HG03460 (cell line): Measurements from ENCODE around the gene ABHD3.
"Not testable (repeated sequence)": the region's sequence is repeated elsewhere in the genome, so short reads cannot be mapped to it uniquely, and the experiment has no call there.

Experiments used
- ATAC-seq: cut with Tn5 transposase; IDR thresholded peaks from one replicate; pipeline ENCODE4 v1.9.1; 2021; ENCODE audit not compliant: unreplicated experiment

ABHD3 gene

DNA sequence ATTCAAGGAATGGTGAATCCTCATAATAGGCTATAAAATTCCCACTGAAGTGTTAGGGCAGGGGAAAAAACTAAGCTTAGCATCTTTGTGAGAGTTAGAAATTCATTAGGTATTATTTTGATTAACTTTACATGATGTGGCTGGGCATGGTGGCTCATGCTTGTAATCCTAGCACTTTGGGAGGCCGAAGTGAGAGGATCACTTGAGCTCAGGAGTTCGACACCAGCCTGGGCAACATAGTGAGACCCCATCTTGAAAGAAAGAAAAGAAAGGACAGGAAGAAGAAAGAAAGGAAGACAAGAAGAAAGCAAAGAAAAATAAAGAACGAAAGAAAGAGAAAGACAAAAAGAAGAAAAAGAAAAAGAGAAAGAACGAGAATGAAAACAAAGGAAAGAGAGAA lies 52.5 kb downstream of the ABHD3 start:
- no peak for ATAC-seq

DNA sequence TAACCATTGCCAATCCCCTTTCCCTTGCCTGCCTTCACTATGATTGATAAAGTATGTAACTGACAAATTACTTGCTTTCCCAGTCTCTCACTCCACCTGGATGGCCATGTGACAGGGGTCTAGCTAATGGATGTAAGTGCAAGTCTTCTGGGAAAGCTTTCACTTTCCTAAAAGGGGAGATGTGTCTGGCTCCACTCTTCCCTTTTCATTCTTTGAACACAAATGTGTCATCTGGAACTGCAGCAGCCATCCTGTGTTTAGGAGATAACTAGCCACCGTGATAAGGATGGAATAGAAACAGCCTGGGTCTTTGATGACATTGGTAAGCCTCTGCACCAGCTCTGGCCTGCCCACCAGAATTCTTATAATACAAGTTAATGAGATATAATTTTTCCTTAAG lies 54.3 kb downstream of the ABHD3 start:
- ATAC-seq: no peak

DNA sequence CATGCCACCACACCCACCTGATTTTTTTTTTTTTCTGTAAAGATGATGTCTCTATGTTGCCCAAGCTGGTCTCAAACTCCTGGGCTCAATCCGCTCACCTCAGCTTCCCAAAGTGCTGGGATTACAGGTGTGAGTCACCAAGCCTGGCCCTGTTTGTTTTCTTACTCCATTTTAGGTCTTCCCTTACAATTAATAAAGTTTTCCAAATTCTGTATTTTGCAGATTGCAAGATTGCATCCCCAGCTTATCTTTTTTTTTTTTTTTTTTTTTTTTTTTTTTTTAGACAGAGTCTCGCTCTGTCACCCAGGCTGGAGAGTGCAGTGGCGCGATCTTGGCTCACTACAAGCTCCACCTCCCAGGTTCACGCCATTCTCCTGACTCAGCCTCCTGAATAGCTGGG lies 64.2 kb downstream of the ABHD3 start:
- ATAC-seq: not testable (repeated sequence)

DNA sequence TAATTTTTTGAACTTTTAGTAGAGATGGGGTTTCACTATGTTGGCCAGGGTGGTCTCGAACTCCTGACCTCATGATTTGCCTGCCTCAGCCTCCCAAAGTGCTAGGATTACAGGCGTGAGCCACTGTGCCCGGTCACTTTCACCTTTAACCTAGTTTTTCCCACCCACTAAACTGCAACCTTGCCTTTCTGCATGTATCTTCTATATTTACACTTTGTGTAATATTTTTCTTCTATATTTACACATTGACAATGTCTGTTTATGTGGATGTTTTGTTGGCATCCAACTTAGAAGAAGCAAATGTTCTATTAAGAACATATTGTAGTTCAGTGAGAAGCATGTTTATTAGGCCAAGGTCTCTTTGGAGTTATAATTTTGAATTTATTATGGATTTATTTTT lies 65.8 kb downstream of the ABHD3 start:
- ATAC-seq: no peak

DNA sequence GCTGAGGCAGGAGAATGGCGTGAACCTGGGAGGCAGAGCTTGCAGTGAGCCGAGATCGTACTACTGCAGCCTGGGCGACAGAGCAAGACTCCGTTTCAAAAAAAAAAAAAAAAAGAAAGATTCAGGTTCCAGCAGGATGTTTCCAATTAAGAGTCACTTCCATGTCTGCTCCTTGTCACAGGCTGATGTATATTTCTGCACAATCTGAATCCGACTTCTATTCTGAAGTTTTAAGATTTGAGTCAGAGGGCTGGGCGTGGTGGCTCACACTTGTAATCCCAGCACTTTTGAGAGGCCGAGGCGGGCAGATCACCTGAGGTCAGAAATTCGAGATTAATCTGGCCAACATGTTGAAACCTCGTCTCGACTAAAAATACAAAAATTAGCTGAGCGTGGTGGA lies 67.8 kb downstream of the ABHD3 start:
- no peak for ATAC-seq

DNA sequence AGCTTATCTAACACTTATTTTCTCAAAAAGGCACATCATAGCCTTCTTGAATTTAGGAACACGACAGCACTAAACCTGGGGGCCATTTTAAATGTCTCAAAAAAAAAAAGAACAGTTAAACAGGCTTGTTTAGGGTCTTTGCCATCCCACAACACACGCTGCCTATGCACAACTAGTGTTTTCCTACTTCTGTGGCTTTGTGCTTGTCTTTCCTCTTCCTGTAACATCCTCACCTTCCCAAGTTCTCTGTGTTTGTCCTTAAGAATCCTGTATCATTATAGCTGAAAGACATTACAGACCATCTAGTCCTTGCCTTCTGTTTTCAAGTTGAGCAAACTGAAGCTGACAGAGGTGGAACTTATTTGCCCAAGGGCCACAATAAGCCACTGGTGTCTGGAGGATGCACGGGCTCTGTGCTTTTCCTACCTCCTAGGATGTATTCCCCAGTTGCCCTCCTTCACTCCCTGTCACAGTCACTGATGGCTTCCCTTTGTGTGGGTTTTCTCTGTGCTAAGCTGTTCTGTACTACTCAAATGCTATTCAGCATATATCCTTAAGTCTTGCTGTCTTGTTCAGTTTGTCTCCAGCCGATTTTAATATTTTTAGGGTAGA lies 69.9 kb downstream of the ABHD3 start:
- no peak for ATAC-seq

DNA sequence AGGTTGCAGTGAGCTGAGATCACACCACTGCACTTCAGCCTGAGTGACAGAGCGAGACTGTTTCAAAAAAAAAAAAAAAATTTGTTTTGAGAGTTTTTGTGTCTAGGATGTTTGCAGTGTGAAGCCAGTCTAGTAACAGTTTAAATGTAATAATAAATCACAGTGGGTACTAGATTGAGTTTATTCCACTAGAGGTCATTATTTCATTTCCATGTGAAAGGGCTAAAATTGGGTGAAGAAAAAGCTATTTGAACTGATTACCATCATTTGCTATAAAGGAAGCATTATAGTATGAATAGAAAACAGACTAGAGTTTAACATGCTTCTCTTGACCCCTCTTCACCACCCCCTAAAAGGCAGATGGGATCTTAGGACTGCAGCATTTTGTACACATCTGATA lies 72.2 kb downstream of the ABHD3 start:
- no peak for ATAC-seq

DNA sequence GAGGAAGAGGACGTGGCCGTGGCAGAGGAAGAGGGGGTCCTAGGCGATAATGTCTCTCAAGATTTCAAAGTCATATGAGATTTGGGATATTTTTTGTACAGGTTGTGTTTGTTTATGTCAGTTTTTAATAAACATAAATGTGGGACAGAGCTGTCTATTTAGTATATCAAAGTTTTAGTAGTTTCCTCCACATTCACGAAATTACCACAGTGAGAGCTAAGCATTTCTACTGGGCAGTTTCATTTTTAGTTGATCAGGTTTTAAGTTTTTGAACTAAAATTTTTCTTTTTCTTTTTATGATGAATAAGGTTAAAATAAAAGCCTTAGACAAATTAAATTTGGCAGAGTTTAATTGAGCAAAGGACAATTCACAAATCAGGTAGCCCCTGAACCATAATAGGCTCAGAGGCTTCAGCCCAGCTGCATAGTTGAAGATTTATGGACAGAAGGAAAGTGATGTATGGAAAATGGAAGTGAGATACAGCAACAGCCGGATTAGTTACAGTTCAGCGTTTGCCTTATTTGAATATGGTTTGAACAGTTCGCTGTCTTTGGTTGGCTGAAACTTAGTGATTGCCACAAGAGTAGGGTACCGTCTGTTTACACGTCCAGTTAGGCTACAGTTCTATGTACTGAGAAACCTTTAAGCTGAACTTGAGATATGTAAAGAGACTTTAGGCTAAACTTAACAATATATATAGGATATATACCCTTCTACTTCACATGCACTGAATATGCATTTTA lies 75.3 kb downstream of the ABHD3 start:
- ATAC-seq: peak; percentile 91

DNA sequence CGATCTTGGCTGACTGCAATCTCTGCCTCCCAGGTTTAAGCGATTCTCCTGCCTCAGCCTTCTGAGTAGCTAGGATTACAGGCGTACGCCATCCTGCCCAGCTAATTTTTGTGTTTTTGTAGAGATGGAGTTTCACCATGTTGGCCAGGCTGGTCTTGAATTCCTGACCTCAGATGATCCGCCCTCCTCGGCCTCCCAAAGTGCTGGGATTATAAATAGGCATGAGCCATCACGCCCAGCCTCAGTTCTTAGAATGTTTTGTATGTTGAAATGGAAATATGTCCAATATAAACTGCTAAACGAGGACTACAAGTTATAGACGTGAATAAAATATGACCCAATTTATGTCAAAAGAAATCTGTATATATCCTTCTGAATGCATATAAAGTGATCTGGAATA lies 82.9 kb downstream of the ABHD3 start:
- ATAC-seq: not testable (repeated sequence)

DNA sequence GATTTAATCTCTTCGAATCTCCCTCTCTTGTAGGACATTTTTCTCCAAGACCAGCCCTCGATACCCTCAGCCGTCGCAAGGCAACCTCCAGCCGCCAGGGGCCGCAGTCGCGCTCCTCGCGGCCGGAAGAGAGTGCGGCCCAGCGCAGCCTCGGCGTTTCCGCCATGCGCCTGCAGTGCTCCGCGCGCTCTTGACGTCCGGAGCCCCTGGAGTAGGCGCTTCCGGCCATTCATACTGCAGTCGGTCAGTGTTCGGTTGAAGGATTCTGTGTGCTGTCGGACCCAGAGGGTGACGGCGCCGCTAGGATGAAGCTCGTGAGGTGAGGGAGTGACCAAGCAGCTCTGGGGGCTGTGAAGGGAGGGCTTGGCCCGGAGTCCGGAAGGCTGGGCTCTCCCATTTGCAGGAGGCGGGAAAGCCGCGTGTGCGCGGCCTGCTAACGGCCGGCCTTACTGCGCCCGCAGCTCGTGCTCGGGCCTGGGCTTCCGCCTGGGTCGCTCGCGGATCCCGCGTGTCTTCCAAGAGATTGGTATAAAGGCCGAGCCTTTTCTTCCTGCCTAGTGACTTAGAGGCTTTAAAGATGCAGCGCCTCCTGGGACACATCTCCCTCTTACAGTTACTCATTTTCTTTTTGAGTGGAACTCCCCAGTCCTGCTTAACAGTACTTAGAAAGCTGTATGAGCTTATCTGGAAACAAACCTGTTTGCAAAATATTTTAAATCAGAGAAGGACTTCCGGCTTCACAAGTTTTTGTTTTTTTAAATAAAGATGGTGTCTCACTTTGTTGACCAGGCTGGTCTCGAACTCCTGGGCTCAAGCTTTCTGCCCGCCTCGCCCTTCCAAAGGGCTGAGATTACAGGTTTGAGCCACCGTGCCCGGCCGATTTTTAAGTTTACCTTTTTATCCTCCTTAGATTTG lies 92.2 kb downstream of the ABHD3 start, which contains the start of gene SNRPD1:
Gene SNRPD1 (plus strand): TSS at position 190 of the 915 bp plus-strand sequence. CDS start 116 bp downstream, at position 306.
- peak; percentile 97 for ATAC-seq

DNA sequence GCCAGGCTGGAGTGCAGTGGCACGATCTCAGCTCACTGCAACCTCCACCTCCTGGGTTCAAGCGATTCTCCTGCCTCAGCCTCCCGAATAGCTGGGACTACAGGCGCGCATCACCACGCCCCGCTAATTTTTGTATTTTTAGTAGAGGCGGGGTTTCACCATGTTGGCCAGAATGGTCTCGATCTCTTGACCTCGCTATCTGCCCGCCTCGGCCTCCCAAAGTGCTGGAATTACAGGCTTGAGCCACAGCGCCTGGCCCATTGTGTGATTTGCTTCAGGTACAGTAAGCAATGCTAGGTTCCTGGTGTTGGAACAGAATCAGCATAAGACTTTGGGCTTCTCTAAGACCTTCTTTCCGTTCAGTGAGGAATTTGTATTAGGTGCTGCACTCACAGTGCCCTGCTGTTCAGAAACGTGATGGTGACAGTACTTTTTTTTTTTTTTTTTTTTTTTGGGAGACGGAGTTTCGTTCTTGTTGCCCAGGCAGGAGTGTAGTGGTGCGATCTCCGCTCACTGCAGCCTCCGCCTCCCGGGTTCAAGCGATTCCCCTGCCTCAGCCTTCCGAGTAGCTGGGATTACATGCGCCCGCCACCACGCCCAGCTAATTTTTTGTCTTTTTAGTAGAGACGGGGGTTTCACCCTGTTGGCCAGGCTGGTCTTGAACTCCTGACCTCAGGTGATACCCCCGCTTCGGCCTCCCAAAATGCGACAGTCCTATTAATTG lies 93.0 kb downstream of the ABHD3 start:
- ATAC-seq: peak; percentile 4

DNA sequence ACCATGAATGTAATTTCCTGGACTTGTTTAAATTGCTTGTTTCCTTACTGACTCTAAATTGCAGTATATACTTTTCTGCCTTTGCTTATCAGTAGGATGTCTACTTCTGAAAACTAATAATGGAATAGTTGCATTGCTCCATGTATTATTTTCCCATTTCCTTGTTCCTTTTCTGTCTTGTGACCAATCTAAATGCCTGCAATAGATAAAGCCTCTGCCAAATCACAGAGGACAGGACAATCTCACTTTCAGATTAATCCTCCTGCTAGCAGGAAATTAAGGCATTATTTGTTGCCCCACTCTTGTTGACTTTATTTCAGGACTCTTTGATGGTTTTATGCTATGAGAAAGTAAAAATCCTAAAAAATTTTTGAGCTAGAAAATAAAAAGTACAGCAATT lies 99.4 kb downstream of the ABHD3 start:
- no peak for ATAC-seq

DNA sequence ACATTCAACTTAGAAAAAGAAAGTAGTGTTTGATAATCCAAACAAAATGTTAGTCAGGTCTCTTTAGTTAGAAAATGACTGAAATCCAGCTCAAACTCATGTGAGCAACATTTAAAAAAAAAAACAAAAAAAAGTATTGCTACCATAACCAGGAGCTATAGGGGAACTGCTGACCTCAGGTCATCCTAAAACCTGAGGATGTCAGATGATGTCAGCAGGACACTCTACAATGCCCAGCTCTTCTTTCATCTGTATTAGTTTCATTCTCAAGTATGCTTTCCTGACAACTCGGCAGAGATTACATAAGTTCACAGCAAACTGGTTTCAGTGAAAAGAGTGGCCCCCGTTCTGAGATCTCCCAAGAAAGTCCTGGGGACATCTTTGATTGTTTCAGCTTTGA lies 99.9 kb downstream of the ABHD3 start:
- no peak for ATAC-seq

DNA sequence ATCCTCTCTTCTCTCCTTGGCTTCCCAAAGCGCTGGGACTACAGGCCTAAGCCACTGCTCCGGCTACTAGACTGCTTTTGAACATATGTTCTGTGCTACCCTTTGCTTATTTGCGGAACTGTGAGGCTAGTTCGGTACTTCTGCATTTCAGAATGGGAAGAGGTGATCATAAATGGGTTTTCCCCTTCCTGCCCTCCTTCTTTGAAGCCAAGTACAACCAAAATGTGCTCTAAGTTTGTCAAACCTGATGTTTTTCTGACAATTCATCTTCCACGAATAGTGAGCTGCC lies 102.3 kb downstream of the ABHD3 start:
- no peak for ATAC-seq
